RWPE2 (cell line): Measurements from ENCODE around the gene ELAVL2.
A peak's percentile ranks its signal among the peaks of the same experiment; 100 is the strongest.

Experiments used
- ATAC-seq: fragments of 200-7000 bp; cut with Tn5 transposase; 3 replicates; pipeline ENCODE4 v1.9.1; 2021; ENCODE audit warnings: low read depth
- DNase-seq: peaks from one replicate; pipeline ENCODE4 v3.0.0-alpha.2; 2020; ENCODE audit warnings: low spot score
- H3K27ac ChIP-seq: fragments of 450-650 bp; 2 replicates; pipeline ENCODE4 v1.5.1; 2017; ENCODE audit warnings: mild to moderate bottlenecking; ENCODE audit not compliant: poor library complexity, severe bottlenecking
- H3K27me3 ChIP-seq: fragments of 250-450 bp; sonication (Bioruptor Pico); 2 replicates; pipeline ENCODE4 v1.5.1; 2021; ENCODE audit warnings: mild to moderate bottlenecking, moderate library complexity; ENCODE audit not compliant: insufficient read depth, poor library complexity, severe bottlenecking
- H3K36me3 ChIP-seq: fragments of 250-450 bp; sonication (Bioruptor Pico); 2 replicates; pipeline ENCODE4 v1.5.1; 2020; ENCODE audit warnings: low read depth, mild to moderate bottlenecking, moderate library complexity
- H3K4me1 ChIP-seq: fragments of 250-450 bp; sonication (Bioruptor Pico); 2 replicates; pipeline ENCODE4 v1.5.1; 2021; ENCODE audit warnings: mild to moderate bottlenecking, moderate library complexity; ENCODE audit not compliant: insufficient read depth, poor library complexity, severe bottlenecking
- H3K4me3 ChIP-seq: fragments of 250-450 bp; sonication (Bioruptor Pico); 2 replicates; pipeline ENCODE4 v1.5.1; 2021; ENCODE audit warnings: mild to moderate bottlenecking, moderate library complexity; ENCODE audit not compliant: severe bottlenecking
- H3K9me3 ChIP-seq: fragments of 250-450 bp; sonication (Bioruptor Pico); 2 replicates; pipeline ENCODE4 v1.5.1; 2021; ENCODE audit warnings: mild to moderate bottlenecking, moderate library complexity; ENCODE audit not compliant: severe bottlenecking
- CTCF ChIP-seq: fragments of 450-650 bp; IDR thresholded peaks from one replicate; pipeline ENCODE4 v1.5.1; 2017; ENCODE audit warnings: mild to moderate bottlenecking, moderate library complexity; ENCODE audit not compliant: poor library complexity, severe bottlenecking

Gene ELAVL2

GRCh38 chr9:23850242-23850689 lies 24.2 kb upstream of the ELAVL2 start:
- TF ChIP-seq CTCF, result no peak
- Histone ChIP-seq H3K27me3 (peaks cover 82% of the 10 kb centered on the region), H3K9me3 (no peaks in the 10 kb centered on the region), H3K4me3 (peak overlapping the region; percentile 28), H3K36me3 (no peaks in the 10 kb centered on the region), H3K4me1 (no peaks in the 10 kb centered on the region), H3K27ac (no peak overlapping the region)
- ATAC-seq (peak; percentile 69), DNase-seq (no peak)

GRCh38 chr9:23849379-23850035 lies 23.5 kb upstream of the ELAVL2 start:
- H3K4me1 ChIP-seq, result no peaks in the 10 kb centered on the region
- no peak overlapping the region for H3K4me3 ChIP-seq
- no peaks in the 10 kb centered on the region for H3K36me3 ChIP-seq
- ATAC-seq (no peak), DNase-seq (no peak)
- H3K9me3 ChIP-seq, result no peaks in the 10 kb centered on the region
- no peak for TF ChIP-seq CTCF
- H3K27me3 ChIP-seq, result peaks cover 84% of the 10 kb centered on the region
- no peak overlapping the region for H3K27ac ChIP-seq

- no peaks in the 10 kb centered on the region for H3K9me3 ChIP-seq
- ATAC-seq (no peak), DNase-seq (no peak)
- no peaks in the 10 kb centered on the region for H3K36me3 ChIP-seq
- TF ChIP-seq CTCF, result peak; percentile 50
- H3K27me3 ChIP-seq, result peaks cover 37% of the 10 kb centered on the region
- no peak overlapping the region for H3K4me3 ChIP-seq
- H3K4me1 ChIP-seq, result no peaks in the 10 kb centered on the region
- H3K27ac ChIP-seq, result no peak overlapping the region
These were observed 16.6 kb upstream of the ELAVL2 start for GRCh38 chr9:23842565-23843129.

- ATAC-seq (no peak), DNase-seq (no peak)
- no peak for TF ChIP-seq CTCF
- Histone ChIP-seq H3K36me3 (no peaks in the 10 kb centered on the region), H3K4me1 (no peaks in the 10 kb centered on the region), H3K4me3 (no peak overlapping the region), H3K9me3 (no peaks in the 10 kb centered on the region), H3K27ac (no peak overlapping the region), H3K27me3 (peaks cover 37% of the 10 kb centered on the region)
These were observed 15.3 kb upstream of the ELAVL2 start for GRCh38 chr9:23841304-23841703.

- Histone ChIP-seq H3K4me3 (no peak overlapping the region), H3K27ac (no peak overlapping the region), H3K36me3 (no peaks in the 10 kb centered on the region), H3K4me1 (no peaks in the 10 kb centered on the region), H3K27me3 (peaks cover 55% of the 10 kb centered on the region), H3K9me3 (no peaks in the 10 kb centered on the region)
- TF ChIP-seq CTCF, result no peak
- DNase-seq (no peak), ATAC-seq (no peak)
These were observed 11.0 kb upstream of the ELAVL2 start for GRCh38 chr9:23837038-23837437.
